Upper lobe of left lung (tissue), 6 donors: ENCODE results near the gene KMT2B. TPM values are rescaled to one million over a fixed set of nuclear protein-coding genes. Genes with fewer than 3 reads are reported as not detected.

ENCODE experiments used
- ATAC-seq, 2 donors: fragments of 200-7000 bp; cut with Tn5 transposase; one replicate each; pipeline ENCODE4 v1.9.1; 2022; ENCODE audit warnings: mild to moderate bottlenecking in 2 of 2, moderate library complexity in 2 of 2; ENCODE audit not compliant: low FRiP score in 2 of 2
- DNase-seq, 2 donors: peaks; one replicate each; pipeline ENCODE4 v3.0.0-alpha.2; 2019 to 2020
- H3K27ac ChIP-seq, 4 donors: fragments of 200-600 bp; sonication (generic); one replicate each; pipeline ENCODE4 v1.5.1; 2016 to 2019
- H3K27me3 ChIP-seq, 4 donors: fragments of 200-600 bp; sonication (generic); one replicate each; pipeline ENCODE4 v1.5.1; 2017 to 2019
- H3K36me3 ChIP-seq, 4 donors: fragments of 200-600 bp; sonication (generic); one replicate each; pipeline ENCODE4 v1.5.1; 2016 to 2019
- H3K4me1 ChIP-seq, 4 donors: fragments of 200-600 bp; sonication (generic); one replicate each; pipeline ENCODE4 v1.5.1; 2018 to 2019
- H3K4me3 ChIP-seq, 4 donors: fragments of 200-600 bp; sonication (generic); one replicate each; pipeline ENCODE4 v1.5.1; 2017 to 2019; ENCODE audit warnings: mild to moderate bottlenecking in 2 of 4, moderate library complexity in 1 of 4
- H3K9me3 ChIP-seq, 4 donors: fragments of 200-600 bp; sonication (generic); one replicate each; pipeline ENCODE4 v1.5.1; 2018 to 2019
- CTCF ChIP-seq, 6 experiments: fragments of 450-650 bp in 4 of 6; fragments of 200-600 bp in 2 of 6; sonication (generic) in 2 of 6; IDR thresholded peaks; one replicate each; pipeline ENCODE4 v1.5.1; 2016 to 2019; ENCODE audit warnings: antibody characterized with exemption in 6 of 6
- EP300 ChIP-seq, 4 donors: sonication (generic); formaldehyde crosslinking; IDR thresholded peaks; one replicate each; pipeline ENCODE4 v1.5.1; 2017; ENCODE audit warnings: antibody characterized with exemption in 4 of 4, control low read depth in 2 of 4
- POLR2A ChIP-seq, 4 donors: fragments of 450-650 bp; IDR thresholded peaks; one replicate each; pipeline ENCODE4 v1.5.1; 2016 to 2017; ENCODE audit warnings: antibody characterized with exemption in 4 of 4, mild to moderate bottlenecking in 2 of 4
- POLR2AphosphoS5 ChIP-seq, 2 donors: sonication (generic); formaldehyde crosslinking; IDR thresholded peaks; one replicate each; pipeline ENCODE4 v1.5.1; 2017; ENCODE audit warnings: antibody characterized with exemption in 2 of 2
- WGBS, 2 donors: methylation state at CpG; one replicate each; pipeline ENCODE4 v1.1.5; 2017 to 2018; 5-methylcytosine and 5-hydroxymethylcytosine counted together
- total RNA-seq, 6 donors: library from RNA; depleted of rRNA in 4 of 6; stranded (reverse); fragments of >200 nt in 4 of 6; gene quantifications; one replicate each; pipeline versions ENCODE4 v1.1.0 to v1.2.1, GENCODE V29; 2016 to 2021
- donor health status: DM: no; HTN: no; CAD: no; lungs with moderate emphysema.
- donor health status: DM: no; HTN: yes; CAD: no; lungs with severe emphysema.

KMT2B gene
- total RNA-seq, 6 donors from 2014 or later: 23.3 to 70.2 (median 37.3) TPM

- no peaks in the 10 kb centered on the region for H3K27me3 ChIP-seq
- ATAC-seq: no peak
These were observed 19.4 kb downstream of the KMT2B start for GRCh38 chr19:35736913-35737886.

GRCh38 chr19:35738021-35738886, 20.5 kb downstream of the KMT2B start:
- H3K9me3 ChIP-seq: no peaks in the 10 kb centered on the region
- peak overlapping the region in 1 of 4 donors; percentile 8 for H3K27ac ChIP-seq
- H3K4me3 ChIP-seq: no peak overlapping the region
- ATAC-seq (no peak), DNase-seq (peak in 1 of 2 donors; percentile 77)
- no peaks in the 10 kb centered on the region for H3K27me3 ChIP-seq
- no peak for TF ChIP-seq EP300 (IDR thresholded peaks at IDR 0.05)
- TF ChIP-seq POLR2AphosphoS5 (IDR thresholded peaks at IDR 0.05): no peak
- no peak for TF ChIP-seq CTCF (IDR thresholded peaks at IDR 0.05)
- no peak for TF ChIP-seq POLR2A (IDR thresholded peaks at IDR 0.05)
- 92 to 94% methylated on average over 28 to 37 of the region's 37 CpGs for WGBS, 2 donors
- H3K36me3 ChIP-seq: peaks cover 10 to 59% (median 47%) of the 10 kb centered on the region in 4 donors
- peaks cover 12 to 33% (median 24%) of the 10 kb centered on the region in 4 donors for H3K4me1 ChIP-seq

More at GRCh38 chr19:35736913-35737886, 19.4 kb downstream of the KMT2B start:
- H3K4me3 ChIP-seq: no peak overlapping the region
- H3K36me3 ChIP-seq: peaks cover 13 to 70% (median 58%) of the 10 kb centered on the region in 4 donors
- WGBS, 2 donors: 86 to 91% methylated on average over 16 to 22 of the region's 22 CpGs
- no peaks in the 10 kb centered on the region for H3K9me3 ChIP-seq
- DNase-seq: no peak
- TF ChIP-seq POLR2AphosphoS5 (IDR thresholded peaks at IDR 0.05): no peak
- no peak for TF ChIP-seq EP300 (IDR thresholded peaks at IDR 0.05)
- no peak for TF ChIP-seq POLR2A (IDR thresholded peaks at IDR 0.05)
- TF ChIP-seq CTCF (IDR thresholded peaks at IDR 0.05): no peak
- H3K27ac ChIP-seq: no peak overlapping the region
- H3K4me1 ChIP-seq: peaks cover 12 to 28% (median 20%) of the 10 kb centered on the region in 4 donors

- ATAC-seq: no peak
- WGBS, 2 donors: 78 to 79% methylated on average over 2 of the region's 2 CpGs
- Histone ChIP-seq H3K36me3 (peaks cover 10 to 54% (median 43%) of the 10 kb centered on the region in 4 donors), H3K4me1 (peaks cover 13 to 39% (median 27%) of the 10 kb centered on the region in 4 donors), H3K27me3 (no peaks in the 10 kb centered on the region), H3K4me3 (no peak overlapping the region), H3K9me3 (no peaks in the 10 kb centered on the region), H3K27ac (peak overlapping the region in 2 of 4 donors; percentile 8 to 89)
- TF ChIP-seq POLR2AphosphoS5 (IDR thresholded peaks at IDR 0.05): no peak
- TF ChIP-seq CTCF (IDR thresholded peaks at IDR 0.05): no peak
- no peak for TF ChIP-seq EP300 (IDR thresholded peaks at IDR 0.05)
- no peak for TF ChIP-seq POLR2A (IDR thresholded peaks at IDR 0.05)
- no peak for DNase-seq
These were observed 21.1 kb downstream of the KMT2B start for GRCh38 chr19:35738887-35739229.

- no peak for TF ChIP-seq EP300 (IDR thresholded peaks at IDR 0.05)
- no peak for TF ChIP-seq CTCF (IDR thresholded peaks at IDR 0.05)
- no peak for TF ChIP-seq POLR2A (IDR thresholded peaks at IDR 0.05)
- TF ChIP-seq POLR2AphosphoS5 (IDR thresholded peaks at IDR 0.05): no peak
- 75 to 84% methylated on average over 17 to 29 of the region's 29 CpGs for WGBS, 2 donors
- ATAC-seq: no peak
These were observed 21.7 kb downstream of the KMT2B start for GRCh38 chr19:35739275-35740107.

More at GRCh38 chr19:35739275-35740107, 21.7 kb downstream of the KMT2B start:
- Histone ChIP-seq H3K4me3 (peak overlapping the region in 3 of 4 donors; percentile 68 to 77 (median 70)), H3K36me3 (peaks cover 10 to 49% (median 37%) of the 10 kb centered on the region in 4 donors), H3K9me3 (no peaks in the 10 kb centered on the region), H3K4me1 (peaks cover 20 to 46% (median 33%) of the 10 kb centered on the region in 4 donors), H3K27ac (peak overlapping the region; percentile 77 to 89 (median 84)), H3K27me3 (no peaks in the 10 kb centered on the region)
- DNase-seq: peak in 1 of 2 donors; percentile 84
